ENCODE data around the gene PDE11A. TPM values are rescaled to one million over a fixed set of nuclear protein-coding genes. Genes with fewer than 3 reads are reported as not detected.

Gene PDE11A
- total RNA-seq, 4 donors from 2014 or later, result under 0.01 to 0.58 (median under 0.01) TPM; not detected in 1

DNA sequence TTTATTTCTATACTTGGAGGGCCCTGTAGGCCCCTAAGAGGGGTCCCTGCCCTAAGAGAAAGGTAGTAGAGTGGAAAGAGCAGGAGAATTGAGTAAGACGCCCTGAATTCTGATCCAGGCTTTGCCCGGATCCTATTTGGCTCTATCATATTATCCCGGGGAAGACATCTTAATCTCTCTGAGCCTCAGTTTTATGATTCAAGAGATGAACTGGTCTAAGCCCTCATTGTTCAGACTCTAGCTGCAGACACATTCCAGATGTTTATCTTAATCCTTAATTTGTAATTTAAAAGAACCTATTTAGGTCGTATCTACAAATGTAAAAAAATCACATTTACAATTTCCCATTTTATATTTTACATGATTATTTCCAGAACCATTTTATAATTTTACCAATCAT is 459.9 kb downstream of the PDE11A start:
- 75% methylated on average over 4 of the region's 4 CpGs for WGBS

DNA sequence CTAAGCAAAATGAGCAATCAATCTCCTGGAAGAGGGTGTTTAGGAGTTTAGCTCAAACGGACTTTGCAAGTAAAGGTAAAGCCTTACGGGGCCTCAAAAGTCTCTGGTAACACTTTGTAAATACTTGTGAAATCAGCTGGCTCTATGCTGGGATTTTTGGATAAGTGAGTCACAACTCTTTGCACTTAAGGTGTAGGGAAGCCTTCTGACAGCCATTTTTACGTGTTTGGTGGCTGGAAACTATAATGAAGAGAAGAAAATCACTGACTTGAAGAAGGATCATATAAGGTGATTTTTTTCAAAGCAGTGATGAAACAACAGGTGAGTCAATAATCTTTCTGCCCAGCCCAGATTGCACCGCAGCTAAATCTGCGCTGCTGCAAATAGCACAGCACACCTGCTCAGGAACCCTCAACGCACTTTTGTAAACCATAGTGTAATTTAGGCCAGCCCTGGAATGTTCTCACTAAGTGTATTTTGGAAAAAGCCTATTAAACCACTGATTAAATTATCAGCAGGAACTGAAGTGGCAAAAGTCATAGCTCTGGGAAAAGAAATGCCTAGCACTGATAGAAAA is 461.2 kb downstream of the PDE11A start:
- 77% methylated on average over 6 of the region's 6 CpGs for WGBS
- no peaks in the 10 kb centered on the region for H3K27me3 ChIP-seq

More for the DNA sequence above, 459.9 kb downstream of the PDE11A start:
- Histone ChIP-seq H3K27me3 (no peaks in the 10 kb centered on the region), H3K27ac (replicated peaks in 1 of 4) (no peak overlapping the region), H3K36me3 (no peaks in the 10 kb centered on the region), H3K9me3 (no peaks in the 10 kb centered on the region), H3K4me1 (peaks cover 0 to 3% (median under 1%) of the 10 kb centered on the region in 4 donors), H3K4me3 (no peak overlapping the region)
- DNase-seq (ENCODE audit: extremely low spot score), result peak; percentile 5
- intact Hi-C loops (cut with DNase I), result no loop called here
- TF ChIP-seq POLR2AphosphoS5 (IDR thresholded peaks at IDR 0.05) (no peak), EP300 (IDR thresholded peaks at IDR 0.05) (no peak), CTCF (IDR thresholded peaks at IDR 0.05) (no peak), POLR2A (IDR thresholded peaks at IDR 0.05; ENCODE audit: low read depth) (no peak)

GRCh38 chr2:177610813-177611212 is 461.8 kb downstream of the PDE11A start:
- WGBS, result 98% methylated on average over 1 of the region's 1 CpG
- intact Hi-C loops (cut with DNase I), result no loop called here
- no peak overlapping the region for H3K4me3 ChIP-seq

More for the DNA sequence above, 461.2 kb downstream of the PDE11A start:
- intact Hi-C loops (cut with DNase I), result no loop called here
- Histone ChIP-seq H3K27ac (replicated peaks in 1 of 4) (no peak overlapping the region), H3K4me3 (no peak overlapping the region), H3K4me1 (peaks cover 0 to 2% (median 0%) of the 10 kb centered on the region in 4 donors), H3K9me3 (no peaks in the 10 kb centered on the region), H3K36me3 (no peaks in the 10 kb centered on the region)
- no peak for TF ChIP-seq POLR2A (IDR thresholded peaks at IDR 0.05; ENCODE audit: low read depth)
- TF ChIP-seq CTCF (IDR thresholded peaks at IDR 0.05), result no peak
- no peak for TF ChIP-seq POLR2AphosphoS5 (IDR thresholded peaks at IDR 0.05)
- no peak for TF ChIP-seq EP300 (IDR thresholded peaks at IDR 0.05)
- DNase-seq (ENCODE audit: extremely low spot score), result peak; percentile 12

GRCh38 chr2:177606636-177607035 is 465.9 kb downstream of the PDE11A start:
- peak; percentile 17 for DNase-seq (ENCODE audit: extremely low spot score)
- TF ChIP-seq CTCF (IDR thresholded peaks at IDR 0.05) (no peak), POLR2A (IDR thresholded peaks at IDR 0.05; ENCODE audit: low read depth) (no peak), EP300 (IDR thresholded peaks at IDR 0.05) (no peak), POLR2AphosphoS5 (IDR thresholded peaks at IDR 0.05) (no peak)
- Histone ChIP-seq H3K4me3 (no peak overlapping the region), H3K27ac (replicated peaks in 1 of 4) (no peak overlapping the region), H3K4me1 (peaks cover 0 to 8% (median 4%) of the 10 kb centered on the region in 4 donors), H3K9me3 (no peaks in the 10 kb centered on the region), H3K27me3 (no peaks in the 10 kb centered on the region), H3K36me3 (no peaks in the 10 kb centered on the region)
- 79% methylated on average over 7 of the region's 7 CpGs for WGBS
- intact Hi-C loops (cut with DNase I), result loop anchor here (10.0 kb wide), 2 partner anchors 122 to 432 kb away; no protein-coding TSS in a partner anchor

More at GRCh38 chr2:177610813-177611212, 461.8 kb downstream of the PDE11A start:
- Histone ChIP-seq H3K9me3 (no peaks in the 10 kb centered on the region), H3K36me3 (no peaks in the 10 kb centered on the region), H3K27me3 (no peaks in the 10 kb centered on the region), H3K27ac (replicated peaks in 1 of 4) (no peak overlapping the region), H3K4me1 (peaks cover 0 to 2% (median 0%) of the 10 kb centered on the region in 4 donors)
- TF ChIP-seq POLR2A (IDR thresholded peaks at IDR 0.05; ENCODE audit: low read depth) (no peak), CTCF (IDR thresholded peaks at IDR 0.05) (no peak), EP300 (IDR thresholded peaks at IDR 0.05) (no peak), POLR2AphosphoS5 (IDR thresholded peaks at IDR 0.05) (no peak)
- DNase-seq (ENCODE audit: extremely low spot score), result no peak
